Transverse colon (tissue), 4 donors: Measurements from ENCODE around the gene PPCDC.

Experiments used
- EP300 ChIP-seq: sonication (generic); formaldehyde crosslinking; IDR thresholded peaks from one replicate; pipeline ENCODE4 v1.6.1; 2017; ENCODE audit warnings: antibody characterized with exemption, low read depth
- POLR2A ChIP-seq: fragments of 450-650 bp; IDR thresholded peaks from one replicate; pipeline ENCODE4 v1.6.1; 2016; ENCODE audit warnings: antibody characterized with exemption, mild to moderate bottlenecking, moderate library complexity
- POLR2AphosphoS5 ChIP-seq, 3 donors: sonication (generic); formaldehyde crosslinking; IDR thresholded peaks; one replicate each; pipeline ENCODE4 v1.6.1; 2016; ENCODE audit warnings: antibody characterized with exemption in 3 of 3
- TF ChIP-seq, protein P1 (sequence below), 5 experiments: fragments of 200-600 bp in 3 of 5; fragments of 450-650 bp in 2 of 5; sonication (generic) in 3 of 5; IDR thresholded peaks; 1 replicate in 2 of 5; 2 replicates in 3 of 5; pipeline ENCODE4 v1.5.1; 2016 to 2017; ENCODE audit warnings: antibody characterized with exemption in 5 of 5, inconsistent platforms in 3 of 5, mild to moderate bottlenecking in 2 of 5, moderate library complexity in 1 of 5

DNA sequence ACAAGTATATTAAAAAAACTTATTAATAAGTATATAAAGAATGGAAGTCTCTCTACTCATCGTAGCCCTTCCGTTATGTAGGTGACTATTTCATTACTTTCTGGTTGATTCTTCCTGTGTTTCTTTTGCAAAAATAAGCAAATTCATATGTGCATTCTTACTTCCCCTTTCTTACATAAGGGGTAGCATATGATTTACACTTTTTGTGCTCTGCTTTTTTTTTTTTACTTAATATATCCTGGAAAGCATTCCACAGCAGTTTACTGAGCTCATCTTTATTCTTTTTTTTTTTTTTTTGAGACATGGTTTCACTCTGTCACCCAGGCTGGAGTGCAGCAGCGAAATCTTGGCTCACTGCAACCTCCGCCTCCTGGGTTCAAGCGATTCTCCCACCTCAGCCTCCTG lies 15.2 kb upstream of the PPCDC start:
- TF ChIP-seq POLR2AphosphoS5 (IDR thresholded peaks at IDR 0.05) (no peak), POLR2A (no peak), EP300 (no peak)
- TF ChIP-seq, protein P1, sequence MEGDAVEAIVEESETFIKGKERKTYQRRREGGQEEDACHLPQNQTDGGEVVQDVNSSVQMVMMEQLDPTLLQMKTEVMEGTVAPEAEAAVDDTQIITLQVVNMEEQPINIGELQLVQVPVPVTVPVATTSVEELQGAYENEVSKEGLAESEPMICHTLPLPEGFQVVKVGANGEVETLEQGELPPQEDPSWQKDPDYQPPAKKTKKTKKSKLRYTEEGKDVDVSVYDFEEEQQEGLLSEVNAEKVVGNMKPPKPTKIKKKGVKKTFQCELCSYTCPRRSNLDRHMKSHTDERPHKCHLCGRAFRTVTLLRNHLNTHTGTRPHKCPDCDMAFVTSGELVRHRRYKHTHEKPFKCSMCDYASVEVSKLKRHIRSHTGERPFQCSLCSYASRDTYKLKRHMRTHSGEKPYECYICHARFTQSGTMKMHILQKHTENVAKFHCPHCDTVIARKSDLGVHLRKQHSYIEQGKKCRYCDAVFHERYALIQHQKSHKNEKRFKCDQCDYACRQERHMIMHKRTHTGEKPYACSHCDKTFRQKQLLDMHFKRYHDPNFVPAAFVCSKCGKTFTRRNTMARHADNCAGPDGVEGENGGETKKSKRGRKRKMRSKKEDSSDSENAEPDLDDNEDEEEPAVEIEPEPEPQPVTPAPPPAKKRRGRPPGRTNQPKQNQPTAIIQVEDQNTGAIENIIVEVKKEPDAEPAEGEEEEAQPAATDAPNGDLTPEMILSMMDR (IDR thresholded peaks at IDR 0.05), result no peak
